Inferior parietal cortex (tissue), 1 donor: ENCODE measurements around the gene TEFM.
A peak's percentile ranks its signal among the peaks of the same experiment; 100 is the strongest.
"Not testable (repeated sequence)": the region's sequence is repeated elsewhere in the genome, so short reads cannot be mapped to it uniquely, and the experiment has no call there.

Experiments used
- DNase-seq: peaks from one replicate; pipeline ENCODE4 v3.0.0-alpha.2; 2016; ENCODE audit errors: extremely low spot score

The TEFM gene

DNA sequence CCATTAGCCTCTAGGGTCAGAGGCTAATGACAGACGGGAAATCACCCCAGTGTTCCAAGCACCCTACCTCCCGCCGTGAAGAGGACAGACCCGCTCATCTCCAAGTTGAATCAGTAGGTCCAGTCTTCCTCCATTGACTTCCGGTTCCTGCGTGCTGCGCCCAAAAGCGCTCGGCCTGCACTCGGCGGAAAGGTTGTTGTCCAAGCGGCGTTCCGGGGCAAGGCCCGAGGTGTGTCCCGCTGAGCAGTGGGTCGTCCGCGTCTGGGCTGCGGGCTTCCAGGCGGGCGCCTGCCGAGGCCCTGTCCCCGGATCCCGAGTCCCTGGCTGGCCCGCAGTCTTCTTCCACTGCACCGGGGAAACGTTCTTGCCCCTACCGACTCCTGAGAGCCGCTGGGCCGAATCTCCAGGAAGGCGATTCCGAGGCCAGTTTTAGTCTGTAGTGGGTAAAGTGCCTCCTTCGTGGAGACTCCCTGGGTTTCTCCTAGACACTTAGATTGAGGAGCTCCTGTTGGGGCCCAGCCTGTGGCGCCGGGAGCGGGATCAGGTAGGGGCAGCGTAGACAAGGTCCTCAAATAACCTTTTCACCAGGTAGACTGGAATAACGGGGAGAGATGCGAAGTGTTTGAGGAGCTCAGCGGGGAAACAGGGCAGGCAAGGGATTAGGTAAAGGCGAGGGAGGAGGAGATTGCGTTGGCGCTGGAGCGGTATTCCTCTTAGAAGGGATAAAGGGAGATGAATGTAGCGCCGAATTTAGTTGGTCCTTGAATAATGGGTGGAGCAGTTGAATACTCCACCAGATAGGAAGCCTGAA is at the start of gene TEFM:
TEFM (minus strand) TSS at position 138 of the 811 bp plus-strand sequence; CDS start at position 98, 40 bp downstream.
- peak; percentile 91 for DNase-seq

DNA sequence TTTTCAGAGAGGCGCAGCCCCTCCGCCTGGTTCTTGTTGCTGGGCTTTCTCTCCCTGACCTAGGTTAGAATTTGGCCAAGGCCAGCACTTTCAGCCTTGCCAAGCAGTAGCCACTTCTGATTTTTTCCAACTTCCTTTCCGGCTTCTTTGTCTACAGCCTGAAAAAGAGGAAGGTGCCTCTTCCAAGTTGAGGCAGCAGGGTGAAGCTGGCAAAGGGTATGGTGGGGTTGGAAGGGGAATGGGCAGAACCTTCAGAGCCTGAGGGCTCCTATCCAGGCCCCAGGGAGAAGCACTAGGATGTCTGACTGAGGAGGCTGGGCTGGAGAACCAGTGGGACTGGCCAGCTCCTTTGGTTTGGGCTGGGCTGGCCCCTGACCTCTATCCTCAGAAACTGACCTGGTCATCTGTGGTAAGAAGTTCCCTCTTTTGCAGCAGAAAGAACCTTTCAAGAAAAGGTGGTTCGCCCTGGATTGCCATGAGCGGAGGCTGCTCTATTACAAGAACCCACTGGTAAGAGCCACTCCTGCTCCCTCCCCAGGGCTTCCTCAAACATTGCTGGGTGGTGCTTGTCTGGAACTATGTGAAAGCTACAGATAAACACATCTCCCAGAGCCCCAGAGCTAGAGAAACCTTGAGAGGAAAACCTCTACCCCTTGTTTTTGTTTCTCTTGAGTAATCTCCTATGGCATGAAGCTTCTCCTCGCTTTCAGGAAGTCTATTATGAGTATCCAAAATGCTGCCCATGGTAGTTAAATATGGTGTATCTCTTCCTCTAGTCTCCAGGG is 48.2 kb upstream of the TEFM start:
- no peak for DNase-seq

GRCh38 chr17:30952638-30953393 is 46.8 kb upstream of the TEFM start:
- no peak for DNase-seq

GRCh38 chr17:30950669-30951399 is 44.8 kb upstream of the TEFM start:
- DNase-seq = no peak

- DNase-seq = no peak
Observed at GRCh38 chr17:30950189-30950588, 44.2 kb upstream of the TEFM start.

DNA sequence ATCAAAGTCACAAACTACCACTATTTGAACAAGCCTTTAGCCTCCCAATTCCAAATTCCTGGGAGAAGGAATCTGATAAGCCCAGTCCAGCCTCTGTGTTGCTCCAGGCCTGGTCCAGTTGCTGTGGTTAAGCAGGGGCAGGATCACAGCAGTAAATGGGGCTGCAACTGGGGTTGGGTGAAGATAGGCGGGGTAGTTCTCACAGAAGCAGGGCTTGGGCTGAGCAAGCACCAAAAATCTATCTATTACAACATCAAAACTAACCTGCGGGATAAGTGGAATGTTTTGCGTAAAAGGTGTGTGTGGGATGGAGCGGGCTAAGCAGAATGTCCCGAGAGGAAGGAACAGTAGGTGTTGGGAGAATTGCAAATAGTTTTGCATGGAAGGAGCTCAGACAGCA is 41.8 kb upstream of the TEFM start:
- no peak for DNase-seq

DNA sequence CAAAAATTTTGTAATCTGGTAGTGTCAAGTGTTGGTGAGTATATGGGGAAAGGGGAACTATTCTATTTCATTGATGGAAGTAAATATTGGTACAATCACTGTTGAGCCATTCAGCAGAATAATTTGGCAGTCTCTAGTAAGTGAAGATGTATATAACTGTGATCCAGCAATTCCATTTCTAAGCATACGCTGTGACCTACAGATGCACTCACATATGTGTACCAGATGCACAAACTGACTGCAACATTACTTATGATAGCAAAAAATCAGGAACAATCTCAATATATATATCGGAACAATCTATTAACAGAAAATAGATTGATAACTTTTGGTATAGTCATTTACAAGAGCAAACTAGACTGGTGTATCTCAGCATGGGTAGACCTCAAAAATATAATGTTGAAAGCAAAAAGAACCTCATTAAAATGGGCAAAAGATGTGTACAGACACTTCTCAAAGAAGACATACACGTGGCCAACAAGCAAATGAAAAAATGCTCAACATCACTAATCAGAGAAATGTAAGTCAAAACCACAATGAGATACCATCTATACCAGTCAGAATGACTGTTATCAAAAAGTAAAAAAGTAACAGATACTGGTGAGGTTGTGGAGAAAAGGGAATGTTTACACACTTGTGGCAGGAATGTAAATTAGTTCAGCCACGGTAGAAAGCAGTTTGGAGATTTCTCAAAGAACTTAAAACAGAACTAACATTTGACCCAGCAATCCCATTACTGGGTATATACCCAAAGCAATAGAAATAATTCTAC is 36.5 kb upstream of the TEFM start:
- no peak for DNase-seq

- DNase-seq = no peak
Observed at GRCh38 chr17:30939051-30939689, 33.1 kb upstream of the TEFM start.

DNA sequence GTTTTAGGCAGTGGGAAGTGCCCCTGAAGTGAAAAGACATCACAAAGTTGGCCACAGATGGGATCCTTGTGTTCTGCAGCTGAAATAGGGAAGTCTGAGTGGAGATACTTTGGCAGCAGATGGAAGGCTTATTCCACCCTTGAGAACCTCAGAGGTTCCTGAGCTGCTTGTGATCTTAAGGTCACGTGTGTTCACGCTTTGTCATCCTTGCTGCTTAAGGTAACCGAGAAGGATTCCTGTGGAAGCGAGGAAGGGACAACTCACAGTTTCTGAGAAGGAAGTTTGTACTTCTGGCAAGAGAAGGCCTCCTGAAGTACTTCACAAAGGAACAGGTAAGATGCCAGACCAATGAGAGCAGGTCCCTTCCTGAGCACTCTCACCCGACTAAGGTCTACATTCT is 27.9 kb upstream of the TEFM start:
- DNase-seq = no peak

DNA sequence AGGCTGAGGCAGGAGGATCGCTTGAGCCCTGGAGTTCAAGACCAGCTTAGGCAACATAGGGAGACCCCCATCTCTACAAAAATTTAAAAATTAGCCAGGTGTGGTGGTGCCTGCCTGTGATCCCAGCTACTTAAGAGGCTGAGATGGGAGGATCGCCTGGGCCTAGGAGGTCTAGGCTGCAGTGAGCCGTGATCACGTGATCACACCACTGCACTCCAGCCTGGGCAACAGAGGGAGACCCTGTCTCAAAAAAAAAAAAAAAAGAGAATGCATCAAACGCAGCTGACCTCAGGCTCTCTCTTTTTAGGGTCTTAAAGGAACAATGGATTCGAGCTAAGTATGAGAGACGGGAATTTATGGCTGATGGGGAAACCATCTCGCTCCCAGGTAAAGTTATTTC is 25.5 kb upstream of the TEFM start:
- DNase-seq = not testable (repeated sequence)

- no peak for DNase-seq
Observed at GRCh38 chr17:30930495-30930894, 24.5 kb upstream of the TEFM start.

DNA sequence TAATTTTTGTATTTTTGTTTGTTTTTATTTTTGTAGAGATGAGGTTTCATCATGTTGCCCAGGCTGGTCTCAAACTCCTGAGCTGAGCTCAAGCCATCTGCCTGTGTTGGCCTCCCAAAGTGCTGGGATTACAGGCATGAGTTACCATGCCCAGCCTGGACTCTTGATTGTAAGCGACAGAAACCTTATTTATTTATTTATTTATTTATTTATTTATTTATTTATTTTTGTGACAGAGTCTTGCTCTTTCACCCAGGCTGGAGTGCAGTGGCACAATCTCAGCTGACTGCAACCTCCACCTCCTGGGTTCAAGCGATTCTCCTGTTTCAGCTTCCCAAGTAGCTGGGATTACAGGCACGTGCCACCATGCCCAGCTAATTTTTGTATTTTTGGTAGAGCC is 23.8 kb upstream of the TEFM start:
- DNase-seq = not testable (repeated sequence)

GRCh38 chr17:30929081-30929633 is 23.1 kb upstream of the TEFM start:
- no peak for DNase-seq

- no peak for DNase-seq
Observed at GRCh38 chr17:30928584-30928983, 22.5 kb upstream of the TEFM start.

GRCh38 chr17:30927756-30928155 is 21.7 kb upstream of the TEFM start:
- no peak for DNase-seq

- DNase-seq = no peak
Observed at GRCh38 chr17:30926516-30926915, 20.5 kb upstream of the TEFM start.

GRCh38 chr17:30924341-30924740 is 18.3 kb upstream of the TEFM start:
- DNase-seq = no peak

DNA sequence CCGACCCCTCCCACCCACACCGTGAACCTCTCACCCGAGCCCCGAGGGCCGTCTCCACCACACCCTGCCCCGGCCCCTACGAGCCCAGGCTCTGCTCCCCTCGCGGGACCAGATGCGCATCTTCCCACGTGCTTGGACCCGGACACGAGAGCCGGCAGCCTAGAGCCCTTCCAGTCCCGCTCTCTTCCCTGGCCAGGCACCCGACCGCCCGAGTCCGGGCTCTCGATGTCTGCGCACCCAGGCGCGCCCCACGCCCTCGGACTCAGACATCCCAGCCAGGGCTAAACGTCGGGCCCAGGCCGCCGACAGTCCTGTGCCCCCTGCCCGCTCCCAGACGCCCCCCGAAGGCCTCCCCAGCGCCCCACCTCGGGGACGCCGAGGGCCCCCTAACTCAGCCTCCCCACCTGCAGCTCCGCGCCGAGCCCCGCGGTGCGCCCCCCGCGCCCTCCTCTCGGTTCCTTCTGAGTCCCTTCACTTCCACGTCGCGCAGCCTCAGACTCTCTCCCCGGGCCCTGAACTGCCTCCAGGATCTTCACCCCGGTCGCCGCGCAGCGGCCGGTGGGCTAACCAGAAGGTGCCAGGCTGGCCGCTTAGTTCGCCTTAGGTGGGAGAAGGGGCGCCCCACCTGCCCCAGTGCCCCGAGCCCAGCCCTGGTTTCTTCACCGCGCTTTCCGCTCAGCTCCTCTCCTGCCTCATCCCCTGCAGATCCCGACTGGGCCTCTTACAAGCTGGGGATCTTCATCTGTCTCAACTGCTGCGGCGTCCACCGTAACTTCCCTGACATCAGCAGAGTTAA is 16.4 kb upstream of the TEFM start:
- DNase-seq = no peak

- no peak for DNase-seq
Observed at GRCh38 chr17:30921544-30922196, 15.6 kb upstream of the TEFM start, which contains the start of gene ADAP2. TSS of gene ADAP2 (plus strand) at chr17:30921945. CDS start at chr17:30922015, 70 bp downstream.
